ENCODE measurements around the gene OSM. TPM values are rescaled to one million over a fixed set of nuclear protein-coding genes. Genes with fewer than 3 reads are reported as not detected.
"Not testable (repeated sequence)": the region's sequence is repeated elsewhere in the genome, so short reads cannot be mapped to it uniquely, and the experiment has no call there.

Gene OSM
- total RNA-seq, 2 donors from 2014 or later, result 1.0 to 2.0 TPM

GRCh38 chr22:30239488-30240405, 26.9 kb downstream of the OSM start:
- no peak for DNase-seq (ENCODE audit: low spot score)
- intact Hi-C loops (cut with DNase I), result loop anchor here in 1 of 2 donors (10.0 kb wide), 1 partner anchor 425 kb away; no protein-coding TSS in a partner anchor

- intact Hi-C loops (cut with DNase I), result no loop called here
- no peak for DNase-seq (ENCODE audit: low spot score)
Observed at GRCh38 chr22:30238661-30239487, 27.8 kb downstream of the OSM start.

GRCh38 chr22:30238136-30238535, 28.5 kb downstream of the OSM start:
- DNase-seq (ENCODE audit: low spot score), result no peak
- intact Hi-C loops (cut with DNase I), result no loop called here

- intact Hi-C loops (cut with DNase I), result no loop called here
- no peak for DNase-seq (ENCODE audit: low spot score)
Observed at GRCh38 chr22:30236875-30237274, 29.8 kb downstream of the OSM start.

GRCh38 chr22:30235687-30236170, 30.9 kb downstream of the OSM start:
- intact Hi-C loops (cut with DNase I), result no loop called here
- DNase-seq (ENCODE audit: low spot score), result no peak

GRCh38 chr22:30234786-30235470, 31.7 kb downstream of the OSM start:
- intact Hi-C loops (cut with DNase I), result no loop called here

GRCh38 chr22:30234325-30234724, 32.3 kb downstream of the OSM start:
- intact Hi-C loops (cut with DNase I); DNase-seq (ENCODE audit: low spot score): not testable (repeated sequence)

More at GRCh38 chr22:30234786-30235470, 31.7 kb downstream of the OSM start:
- DNase-seq (ENCODE audit: low spot score), result no peak

GRCh38 chr22:30233582-30233981, 33.1 kb downstream of the OSM start:
- intact Hi-C loops (cut with DNase I), result loop anchor here in 1 of 2 donors (2.0 kb wide), 1 partner anchor 37 kb away; no protein-coding TSS in a partner anchor
- no peak for DNase-seq (ENCODE audit: low spot score)

- no peak for DNase-seq (ENCODE audit: low spot score)
- intact Hi-C loops (cut with DNase I), result loop anchor here in 1 of 2 donors (2.0 kb wide), 1 partner anchor 36 kb away; no protein-coding TSS in a partner anchor
Observed at GRCh38 chr22:30232716-30233218, 33.9 kb downstream of the OSM start.

- intact Hi-C loops (cut with DNase I), result no loop called here
- DNase-seq (ENCODE audit: low spot score), result no peak
Observed at GRCh38 chr22:30230787-30231461, 35.7 kb downstream of the OSM start.

GRCh38 chr22:30230330-30230729, 36.3 kb downstream of the OSM start:
- intact Hi-C loops (cut with DNase I), result no loop called here
- no peak for DNase-seq (ENCODE audit: low spot score)

GRCh38 chr22:30228509-30229359, 37.9 kb downstream of the OSM start:
- DNase-seq (ENCODE audit: low spot score), result no peak
- intact Hi-C loops (cut with DNase I), result no loop called here

GRCh38 chr22:30227438-30228228, 39.0 kb downstream of the OSM start:
- no peak for DNase-seq (ENCODE audit: low spot score)
- intact Hi-C loops (cut with DNase I), result no loop called here

- intact Hi-C loops (cut with DNase I), result no loop called here
- no peak for DNase-seq (ENCODE audit: low spot score)
Observed at GRCh38 chr22:30226192-30226832, 40.3 kb downstream of the OSM start.

GRCh38 chr22:30225220-30225927, 41.3 kb downstream of the OSM start:
- DNase-seq (ENCODE audit: low spot score), result no peak
- intact Hi-C loops (cut with DNase I), result no loop called here
